ENCODE results near the gene PPP1CA.
"Not testable (repeated sequence)": the region's sequence is repeated elsewhere in the genome, so short reads cannot be mapped to it uniquely, and the experiment has no call there.

PPP1CA gene

GRCh38 chr11:67409261-67409666 is 7.6 kb upstream of the PPP1CA start:
- peaks cover 2 to 18% of the 10 kb centered on the region in 2 donors for H3K27me3 ChIP-seq (ENCODE audit: control insufficient read depth in 2 of 2, insufficient read depth in 2 of 2, low read length in 2 of 2)
- no peaks in the 10 kb centered on the region for H3K36me3 ChIP-seq (ENCODE audit: control insufficient read depth in 2 of 2, insufficient read depth in 2 of 2, low read length in 2 of 2)
- H3K4me3 ChIP-seq (ENCODE audit: low read length in 2 of 2), result peak overlapping the region; percentile 17 to 44
- no peaks in the 10 kb centered on the region for H3K9me3 ChIP-seq (ENCODE audit: control insufficient read depth in 2 of 2, low read length in 2 of 2)
- H3K4me1 ChIP-seq (ENCODE audit: control insufficient read depth in 2 of 2, insufficient read depth in 2 of 2, low read length in 2 of 2), result peaks cover 7 to 26% of the 10 kb centered on the region in 2 donors
- peak overlapping the region in 1 of 2 donors; percentile 42 for H3K9ac ChIP-seq (ENCODE audit: low read depth in 1 of 2, low read length in 2 of 2)
- peak overlapping the region; percentile 57 to 85 for H3K27ac ChIP-seq (ENCODE audit: low read depth in 2 of 2, low read length in 2 of 2)

GRCh38 chr11:67408437-67409200 is 7.0 kb upstream of the PPP1CA start:
- Histone ChIP-seq H3K27me3 (ENCODE audit: control insufficient read depth in 2 of 2, insufficient read depth in 2 of 2, low read length in 2 of 2) (peaks cover 2 to 18% of the 10 kb centered on the region in 2 donors), H3K9ac (ENCODE audit: low read depth in 1 of 2, low read length in 2 of 2) (peak overlapping the region in 1 of 2 donors; percentile 47), H3K36me3 (ENCODE audit: control insufficient read depth in 2 of 2, insufficient read depth in 2 of 2, low read length in 2 of 2) (no peaks in the 10 kb centered on the region), H3K27ac (ENCODE audit: low read depth in 2 of 2, low read length in 2 of 2) (peak overlapping the region in 1 of 2 donors; percentile 79), H3K9me3 (ENCODE audit: control insufficient read depth in 2 of 2, low read length in 2 of 2) (no peaks in the 10 kb centered on the region), H3K4me3 (ENCODE audit: low read length in 2 of 2) (peak overlapping the region in 1 of 2 donors; percentile 20), H3K4me1 (ENCODE audit: control insufficient read depth in 2 of 2, insufficient read depth in 2 of 2, low read length in 2 of 2) (peaks cover 7 to 26% of the 10 kb centered on the region in 2 donors)

GRCh38 chr11:67407688-67408163 is 6.1 kb upstream of the PPP1CA start:
- H3K27me3 ChIP-seq (ENCODE audit: control insufficient read depth in 2 of 2, insufficient read depth in 2 of 2, low read length in 2 of 2), result peaks cover 2 to 15% of the 10 kb centered on the region in 2 donors
- no peak overlapping the region for H3K4me3 ChIP-seq (ENCODE audit: low read length in 2 of 2)
- H3K9me3 ChIP-seq (ENCODE audit: control insufficient read depth in 2 of 2, low read length in 2 of 2), result no peaks in the 10 kb centered on the region
- H3K4me1 ChIP-seq (ENCODE audit: control insufficient read depth in 2 of 2, insufficient read depth in 2 of 2, low read length in 2 of 2), result peaks cover 7 to 26% of the 10 kb centered on the region in 2 donors
- no peaks in the 10 kb centered on the region for H3K36me3 ChIP-seq (ENCODE audit: control insufficient read depth in 2 of 2, insufficient read depth in 2 of 2, low read length in 2 of 2)
- peak overlapping the region in 1 of 2 donors; percentile 79 for H3K27ac ChIP-seq (ENCODE audit: low read depth in 2 of 2, low read length in 2 of 2)
- H3K9ac ChIP-seq (ENCODE audit: low read depth in 1 of 2, low read length in 2 of 2), result peak overlapping the region in 1 of 2 donors; percentile 1

GRCh38 chr11:67406969-67407687 is 5.5 kb upstream of the PPP1CA start:
- H3K4me1 ChIP-seq (ENCODE audit: control insufficient read depth in 2 of 2, insufficient read depth in 2 of 2, low read length in 2 of 2), result peaks cover 10 to 28% of the 10 kb centered on the region in 2 donors
- no peak overlapping the region for H3K4me3 ChIP-seq (ENCODE audit: low read length in 2 of 2)
- no peak overlapping the region for H3K9ac ChIP-seq (ENCODE audit: low read depth in 1 of 2, low read length in 2 of 2)
- H3K27ac ChIP-seq (ENCODE audit: low read depth in 2 of 2, low read length in 2 of 2), result peak overlapping the region in 1 of 2 donors; percentile 38
- peaks cover 2 to 9% of the 10 kb centered on the region in 2 donors for H3K27me3 ChIP-seq (ENCODE audit: control insufficient read depth in 2 of 2, insufficient read depth in 2 of 2, low read length in 2 of 2)
- no peaks in the 10 kb centered on the region for H3K9me3 ChIP-seq (ENCODE audit: control insufficient read depth in 2 of 2, low read length in 2 of 2)
- no peaks in the 10 kb centered on the region for H3K36me3 ChIP-seq (ENCODE audit: control insufficient read depth in 2 of 2, insufficient read depth in 2 of 2, low read length in 2 of 2)

- Histone ChIP-seq H3K36me3 (ENCODE audit: control insufficient read depth in 2 of 2, insufficient read depth in 2 of 2, low read length in 2 of 2) (no peaks in the 10 kb centered on the region), H3K9me3 (ENCODE audit: control insufficient read depth in 2 of 2, low read length in 2 of 2) (no peaks in the 10 kb centered on the region), H3K9ac (ENCODE audit: low read depth in 1 of 2, low read length in 2 of 2) (no peak overlapping the region), H3K4me3 (ENCODE audit: low read length in 2 of 2) (peak overlapping the region in 1 of 2 donors; percentile 5), H3K27me3 (ENCODE audit: control insufficient read depth in 2 of 2, insufficient read depth in 2 of 2, low read length in 2 of 2) (peaks cover 2 to 3% of the 10 kb centered on the region in 2 donors), H3K27ac (ENCODE audit: low read depth in 2 of 2, low read length in 2 of 2) (peak overlapping the region in 1 of 2 donors; percentile 38), H3K4me1 (ENCODE audit: control insufficient read depth in 2 of 2, insufficient read depth in 2 of 2, low read length in 2 of 2) (peaks cover 12 to 28% of the 10 kb centered on the region in 2 donors)
Measured at GRCh38 chr11:67406420-67406968, 4.8 kb upstream of the PPP1CA start.

- H3K27ac ChIP-seq (ENCODE audit: low read depth in 2 of 2, low read length in 2 of 2), result no peak overlapping the region
- no peaks in the 10 kb centered on the region for H3K9me3 ChIP-seq (ENCODE audit: control insufficient read depth in 2 of 2, low read length in 2 of 2)
- peak overlapping the region in 1 of 2 donors; percentile 26 for H3K4me3 ChIP-seq (ENCODE audit: low read length in 2 of 2)
- H3K27me3 ChIP-seq (ENCODE audit: control insufficient read depth in 2 of 2, insufficient read depth in 2 of 2, low read length in 2 of 2), result peaks cover 0 to under 1% of the 10 kb centered on the region in 2 donors
- H3K36me3 ChIP-seq (ENCODE audit: control insufficient read depth in 2 of 2, insufficient read depth in 2 of 2, low read length in 2 of 2), result no peaks in the 10 kb centered on the region
- H3K4me1 ChIP-seq (ENCODE audit: control insufficient read depth in 2 of 2, insufficient read depth in 2 of 2, low read length in 2 of 2), result peaks cover 16 to 29% of the 10 kb centered on the region in 2 donors
- no peak overlapping the region for H3K9ac ChIP-seq (ENCODE audit: low read depth in 1 of 2, low read length in 2 of 2)
Measured at GRCh38 chr11:67405688-67406339, 4.2 kb upstream of the PPP1CA start.

GRCh38 chr11:67405196-67405567 is 3.5 kb upstream of the PPP1CA start:
- H3K4me3 ChIP-seq (ENCODE audit: low read length in 2 of 2), result peak overlapping the region; percentile 12 to 69
- peak overlapping the region in 1 of 2 donors; percentile 68 for H3K9ac ChIP-seq (ENCODE audit: low read depth in 1 of 2, low read length in 2 of 2)
- peaks cover 20 to 31% of the 10 kb centered on the region in 2 donors for H3K4me1 ChIP-seq (ENCODE audit: control insufficient read depth in 2 of 2, insufficient read depth in 2 of 2, low read length in 2 of 2)
- peaks cover 0 to under 1% of the 10 kb centered on the region in 2 donors for H3K36me3 ChIP-seq (ENCODE audit: control insufficient read depth in 2 of 2, insufficient read depth in 2 of 2, low read length in 2 of 2)
- no peaks in the 10 kb centered on the region for H3K9me3 ChIP-seq (ENCODE audit: control insufficient read depth in 2 of 2, low read length in 2 of 2)
- H3K27ac ChIP-seq (ENCODE audit: low read depth in 2 of 2, low read length in 2 of 2), result peak overlapping the region in 1 of 2 donors; percentile 97
- no peaks in the 10 kb centered on the region for H3K27me3 ChIP-seq (ENCODE audit: control insufficient read depth in 2 of 2, insufficient read depth in 2 of 2, low read length in 2 of 2)

GRCh38 chr11:67404515-67405195 is 3.0 kb upstream of the PPP1CA start:
- Histone ChIP-seq H3K4me3 (ENCODE audit: low read length in 2 of 2) (peak overlapping the region; percentile 12 to 69), H3K27ac (ENCODE audit: low read depth in 2 of 2, low read length in 2 of 2) (peak overlapping the region in 1 of 2 donors; percentile 97), H3K4me1 (ENCODE audit: control insufficient read depth in 2 of 2, insufficient read depth in 2 of 2, low read length in 2 of 2) (peaks cover 21 to 32% of the 10 kb centered on the region in 2 donors), H3K36me3 (ENCODE audit: control insufficient read depth in 2 of 2, insufficient read depth in 2 of 2, low read length in 2 of 2) (peaks cover 0 to 3% of the 10 kb centered on the region in 2 donors), H3K27me3 (ENCODE audit: control insufficient read depth in 2 of 2, insufficient read depth in 2 of 2, low read length in 2 of 2) (no peaks in the 10 kb centered on the region), H3K9me3 (ENCODE audit: control insufficient read depth in 2 of 2, low read length in 2 of 2) (no peaks in the 10 kb centered on the region), H3K9ac (ENCODE audit: low read depth in 1 of 2, low read length in 2 of 2) (peak overlapping the region in 1 of 2 donors; percentile 68)

GRCh38 chr11:67403085-67403484 is 1.4 kb upstream of the PPP1CA start:
- not testable (repeated sequence) for H3K27me3 ChIP-seq (ENCODE audit: control insufficient read depth in 2 of 2, insufficient read depth in 2 of 2, low read length in 2 of 2)
- Histone ChIP-seq H3K4me1 (ENCODE audit: control insufficient read depth in 2 of 2, insufficient read depth in 2 of 2, low read length in 2 of 2) (peaks cover 21 to 26% of the 10 kb centered on the region in 2 donors), H3K27ac (ENCODE audit: low read depth in 2 of 2, low read length in 2 of 2) (peak overlapping the region; percentile 88 to 97)

More at GRCh38 chr11:67403085-67403484, 1.4 kb upstream of the PPP1CA start:
- H3K9me3 ChIP-seq (ENCODE audit: control insufficient read depth in 2 of 2, low read length in 2 of 2); H3K9ac ChIP-seq (ENCODE audit: low read depth in 1 of 2, low read length in 2 of 2); H3K4me3 ChIP-seq (ENCODE audit: low read length in 2 of 2): not testable (repeated sequence)
- H3K36me3 ChIP-seq (ENCODE audit: control insufficient read depth in 2 of 2, insufficient read depth in 2 of 2, low read length in 2 of 2), result peaks cover 15 to 18% of the 10 kb centered on the region in 2 donors
